Left lung (tissue), 10 donors: ENCODE data around the gene UBR3. TPM values are rescaled to one million over a fixed set of nuclear protein-coding genes. Genes with fewer than 3 reads are reported as not detected.

ENCODE experiments used
- ATAC-seq: fragments of 200-7000 bp; cut with Tn5 transposase; one replicate; pipeline ENCODE4 v1.9.1; 2020; ENCODE audit warnings: moderate library complexity
- DNase-seq, 4 donors: peaks; one replicate each; pipeline ENCODE4 v3.0.0-alpha.2; 2013 to 2020
- H3K27ac ChIP-seq, 2 donors: fragments of 200-600 bp; sonication (generic) in 1 of 2; one replicate each; pipeline versions ENCODE4 v1.5.0 to v1.8.0; 2020 to 2021
- H3K27me3 ChIP-seq, 2 donors: fragments of 200-600 bp; sonication (generic) in 1 of 2; one replicate each; pipeline versions ENCODE4 v1.5.0 to v1.8.0; 2020 to 2021
- H3K36me3 ChIP-seq, 2 donors: fragments of 200-600 bp; sonication (generic) in 1 of 2; one replicate each; pipeline versions ENCODE4 v1.5.0 to v1.8.0; 2020 to 2021
- H3K4me1 ChIP-seq, 2 donors: fragments of 200-600 bp; one replicate each; pipeline ENCODE4 v1.8.0; 2021
- H3K4me3 ChIP-seq, 2 donors: fragments of 200-600 bp; sonication (generic) in 1 of 2; one replicate each; pipeline versions ENCODE4 v1.5.0 to v1.8.0; 2020 to 2021; ENCODE audit warnings: mild to moderate bottlenecking in 1 of 2
- H3K9me3 ChIP-seq, 2 donors: fragments of 200-600 bp; sonication (generic) in 1 of 2; one replicate each; pipeline versions ENCODE4 v1.5.0 to v1.8.0; 2020 to 2021
- intact Hi-C, 2 donors: fragments of 100-400 bp; cut with DNase I; formaldehyde crosslinking; loops; one replicate each; pipeline versions ENCODE4 v1.11.2 to v1.14.2; 2022
- polyA plus RNA-seq, 6 donors: library from polyadenylated mRNA; unstranded; fragments of 120-200 nt; gene quantifications; one replicate each; pipeline ENCODE4 v1.2.1, GENCODE V29; 2013; ENCODE audit not compliant: insufficient read length in 6 of 6
- total RNA-seq, 2 donors: library from RNA; stranded (reverse); fragmentation: NEBNext Ultra II Directional; extraction: Animal tissue kit (Norgen Biotek cat#: 25700); gene quantifications; one replicate each; pipeline ENCODE4 v1.2.1, GENCODE V29; 2021
- TF ChIP-seq, protein P1 (sequence below), 2 donors: fragments of 200-600 bp; sonication (generic) in 1 of 2; IDR thresholded peaks; one replicate each; pipeline versions ENCODE4 v1.5.0 to v1.8.0; 2021; ENCODE audit warnings: antibody characterized with exemption in 2 of 2
- donor health status: DM: no; HTN: yes; CAD: no.
- donor health status: DM: no; HTN: no; CAD: no.

Gene UBR3
- total and polyA plus RNA-seq, 8 donors, result 33.2 to 48.0 (median 40.7) TPM

- Histone ChIP-seq H3K4me3 (no peak overlapping the region), H3K27ac (no peak overlapping the region), H3K4me1 (no peaks in the 10 kb centered on the region), H3K9me3 (peaks cover 0 to 13% of the 10 kb centered on the region in 2 donors), H3K36me3 (peaks cover 0 to 27% of the 10 kb centered on the region in 2 donors), H3K27me3 (no peaks in the 10 kb centered on the region)
- TF ChIP-seq, protein P1, sequence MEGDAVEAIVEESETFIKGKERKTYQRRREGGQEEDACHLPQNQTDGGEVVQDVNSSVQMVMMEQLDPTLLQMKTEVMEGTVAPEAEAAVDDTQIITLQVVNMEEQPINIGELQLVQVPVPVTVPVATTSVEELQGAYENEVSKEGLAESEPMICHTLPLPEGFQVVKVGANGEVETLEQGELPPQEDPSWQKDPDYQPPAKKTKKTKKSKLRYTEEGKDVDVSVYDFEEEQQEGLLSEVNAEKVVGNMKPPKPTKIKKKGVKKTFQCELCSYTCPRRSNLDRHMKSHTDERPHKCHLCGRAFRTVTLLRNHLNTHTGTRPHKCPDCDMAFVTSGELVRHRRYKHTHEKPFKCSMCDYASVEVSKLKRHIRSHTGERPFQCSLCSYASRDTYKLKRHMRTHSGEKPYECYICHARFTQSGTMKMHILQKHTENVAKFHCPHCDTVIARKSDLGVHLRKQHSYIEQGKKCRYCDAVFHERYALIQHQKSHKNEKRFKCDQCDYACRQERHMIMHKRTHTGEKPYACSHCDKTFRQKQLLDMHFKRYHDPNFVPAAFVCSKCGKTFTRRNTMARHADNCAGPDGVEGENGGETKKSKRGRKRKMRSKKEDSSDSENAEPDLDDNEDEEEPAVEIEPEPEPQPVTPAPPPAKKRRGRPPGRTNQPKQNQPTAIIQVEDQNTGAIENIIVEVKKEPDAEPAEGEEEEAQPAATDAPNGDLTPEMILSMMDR (IDR thresholded peaks at IDR 0.05), result no peak
- no peak for ATAC-seq
- no peak for DNase-seq
- intact Hi-C loops, result no loop called here
Observed at GRCh38 chr2:169994752-169995151, 167.5 kb downstream of the UBR3 start.

DNA sequence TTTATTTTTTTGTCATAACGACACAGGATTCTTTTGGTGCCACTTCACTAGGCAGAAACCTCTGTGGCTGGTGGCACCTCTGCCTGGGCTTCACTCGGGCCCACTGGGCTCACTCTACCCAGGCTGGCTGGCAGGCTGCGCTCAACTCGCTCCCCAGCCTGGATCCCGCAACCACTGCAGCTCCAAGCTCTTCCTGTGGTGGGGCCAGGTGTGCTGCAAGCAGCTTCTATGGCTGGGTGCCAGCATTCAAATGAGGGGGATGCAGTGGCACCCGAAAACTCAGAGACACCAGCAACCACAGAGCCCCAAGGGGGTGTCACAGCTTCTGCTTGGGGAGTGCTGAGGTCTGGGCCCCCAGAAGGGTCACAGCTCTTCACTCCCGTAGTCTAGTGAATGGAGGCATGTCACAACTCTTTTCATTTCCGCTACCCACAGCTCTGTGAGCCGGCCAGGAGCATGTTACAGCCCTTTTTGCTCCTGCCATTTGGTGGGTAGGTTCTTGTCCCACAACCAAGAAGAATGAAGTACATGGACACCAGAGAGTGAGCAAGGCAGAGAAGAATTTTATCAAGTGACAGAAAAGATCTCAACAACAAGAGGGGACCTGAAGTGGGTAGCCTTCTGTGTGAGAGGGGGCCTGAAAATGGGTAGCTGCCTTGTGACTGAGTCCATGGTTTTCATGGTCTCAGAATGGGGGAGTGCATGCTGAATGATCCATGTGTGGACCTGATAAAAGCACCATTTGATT, 170.1 kb downstream of the UBR3 start:
- Histone ChIP-seq H3K36me3 (peaks cover 0 to 37% of the 10 kb centered on the region in 2 donors), H3K4me1 (no peaks in the 10 kb centered on the region), H3K27ac (no peak overlapping the region), H3K4me3 (no peak overlapping the region), H3K27me3 (no peaks in the 10 kb centered on the region), H3K9me3 (peaks cover 0 to 13% of the 10 kb centered on the region in 2 donors)
- intact Hi-C loops, result no loop called here
- ATAC-seq (no peak), DNase-seq (no peak)
- TF ChIP-seq, protein P1 (IDR thresholded peaks at IDR 0.05), result no peak

GRCh38 chr2:169999054-169999453, 171.8 kb downstream of the UBR3 start:
- no peak overlapping the region for H3K27ac ChIP-seq
- H3K4me3 ChIP-seq, result no peak overlapping the region
- no peaks in the 10 kb centered on the region for H3K27me3 ChIP-seq
- TF ChIP-seq, protein P1 (IDR thresholded peaks at IDR 0.05), result no peak
- peaks cover 0 to 48% of the 10 kb centered on the region in 2 donors for H3K36me3 ChIP-seq
- intact Hi-C loops, result no loop called here
- DNase-seq (no peak), ATAC-seq (no peak)
- H3K4me1 ChIP-seq, result no peaks in the 10 kb centered on the region
- peaks cover 0 to 13% of the 10 kb centered on the region in 2 donors for H3K9me3 ChIP-seq

DNA sequence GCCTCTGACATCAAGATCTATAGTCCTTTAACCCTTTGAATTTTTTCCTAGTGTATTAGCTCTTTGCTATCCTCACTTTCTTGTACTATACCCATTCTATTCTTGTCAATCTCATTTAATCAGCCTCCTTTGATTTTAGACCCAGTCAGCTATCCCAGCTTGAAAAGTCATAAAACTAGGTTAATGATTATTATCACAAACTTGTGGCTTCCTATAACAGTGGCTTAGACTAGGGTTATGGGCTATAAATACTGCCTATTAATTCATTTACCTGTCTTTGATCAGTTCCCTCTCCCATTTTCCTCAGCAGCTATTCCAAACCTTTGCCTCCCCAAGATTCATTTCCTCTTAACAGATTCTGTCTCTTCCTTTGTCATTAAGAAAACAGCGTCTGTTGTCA, 174.8 kb downstream of the UBR3 start:
- Histone ChIP-seq H3K36me3 (peaks cover 0 to 46% of the 10 kb centered on the region in 2 donors), H3K4me3 (no peak overlapping the region), H3K27ac (no peak overlapping the region), H3K9me3 (peaks cover 0 to 8% of the 10 kb centered on the region in 2 donors), H3K4me1 (no peaks in the 10 kb centered on the region), H3K27me3 (no peaks in the 10 kb centered on the region)
- TF ChIP-seq, protein P1 (IDR thresholded peaks at IDR 0.05), result no peak
- ATAC-seq (no peak), DNase-seq (no peak)
- intact Hi-C loops, result no loop called here

- peaks cover 0 to 52% of the 10 kb centered on the region in 2 donors for H3K36me3 ChIP-seq
- H3K9me3 ChIP-seq, result no peaks in the 10 kb centered on the region
- no peaks in the 10 kb centered on the region for H3K4me1 ChIP-seq
- no peak overlapping the region for H3K27ac ChIP-seq
- intact Hi-C loops, result no loop called here
- TF ChIP-seq, protein P1 (IDR thresholded peaks at IDR 0.05), result no peak
- ATAC-seq (no peak), DNase-seq (no peak)
- H3K4me3 ChIP-seq, result no peak overlapping the region
- H3K27me3 ChIP-seq, result no peaks in the 10 kb centered on the region
Observed at GRCh38 chr2:170005702-170006101, 178.4 kb downstream of the UBR3 start.
